ENCODE results near the gene U2AF2.

The U2AF2 gene

DNA sequence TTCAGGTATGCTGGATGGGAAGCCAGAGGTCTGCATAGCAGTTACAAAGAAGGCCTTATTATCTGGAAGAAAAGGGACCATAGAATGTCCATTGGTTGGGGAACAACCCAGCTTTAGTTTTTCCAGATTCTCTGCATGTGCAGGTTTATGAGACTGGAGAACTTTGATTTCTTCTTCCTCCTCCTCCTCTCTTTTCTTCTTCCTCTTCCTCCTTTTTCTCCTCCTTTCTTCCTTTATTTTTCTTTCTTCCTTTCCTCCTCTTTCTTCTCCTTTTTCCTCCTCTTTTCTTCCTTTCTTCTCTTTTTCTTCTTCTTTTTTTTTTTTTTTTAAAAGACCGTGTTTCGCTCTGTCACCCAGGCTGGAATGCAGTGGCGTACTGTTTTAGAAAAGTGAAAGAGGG, 51.1 kb downstream of the U2AF2 start:
- Histone ChIP-seq H2AFZ (ENCODE audit: low read length) (no peak overlapping the region), H3K4me3 (ENCODE audit: low read depth, low read length, poor library complexity, severe bottlenecking) (no peak overlapping the region), H3K9ac (ENCODE audit: low read length) (no peak overlapping the region), H3K9me2 (ENCODE audit: low read depth, low read length) (no peaks in the 10 kb centered on the region), H3K27me3 (ENCODE audit: insufficient read depth, low read length) (no peaks in the 10 kb centered on the region), H3K27ac (ENCODE audit: low read depth, low read length, poor library complexity, severe bottlenecking) (no peak overlapping the region), H3K9me3 (ENCODE audit: low read length) (no peaks in the 10 kb centered on the region), H4K20me1 (ENCODE audit: insufficient read depth, low read length) (no peaks in the 10 kb centered on the region), H3F3A (ENCODE audit: insufficient read depth, low read length) (no peaks in the 10 kb centered on the region), H3K36me3 (ENCODE audit: insufficient read depth, low read length) (peaks cover 19% of the 10 kb centered on the region), H3K4me1 (ENCODE audit: insufficient read depth, low read length, severe bottlenecking) (no peaks in the 10 kb centered on the region), H3K79me2 (ENCODE audit: insufficient read depth, low read length) (no peaks in the 10 kb centered on the region), H3K4me2 (ENCODE audit: low read length) (no peak overlapping the region)
- TF ChIP-seq, protein P1, sequence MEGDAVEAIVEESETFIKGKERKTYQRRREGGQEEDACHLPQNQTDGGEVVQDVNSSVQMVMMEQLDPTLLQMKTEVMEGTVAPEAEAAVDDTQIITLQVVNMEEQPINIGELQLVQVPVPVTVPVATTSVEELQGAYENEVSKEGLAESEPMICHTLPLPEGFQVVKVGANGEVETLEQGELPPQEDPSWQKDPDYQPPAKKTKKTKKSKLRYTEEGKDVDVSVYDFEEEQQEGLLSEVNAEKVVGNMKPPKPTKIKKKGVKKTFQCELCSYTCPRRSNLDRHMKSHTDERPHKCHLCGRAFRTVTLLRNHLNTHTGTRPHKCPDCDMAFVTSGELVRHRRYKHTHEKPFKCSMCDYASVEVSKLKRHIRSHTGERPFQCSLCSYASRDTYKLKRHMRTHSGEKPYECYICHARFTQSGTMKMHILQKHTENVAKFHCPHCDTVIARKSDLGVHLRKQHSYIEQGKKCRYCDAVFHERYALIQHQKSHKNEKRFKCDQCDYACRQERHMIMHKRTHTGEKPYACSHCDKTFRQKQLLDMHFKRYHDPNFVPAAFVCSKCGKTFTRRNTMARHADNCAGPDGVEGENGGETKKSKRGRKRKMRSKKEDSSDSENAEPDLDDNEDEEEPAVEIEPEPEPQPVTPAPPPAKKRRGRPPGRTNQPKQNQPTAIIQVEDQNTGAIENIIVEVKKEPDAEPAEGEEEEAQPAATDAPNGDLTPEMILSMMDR (IDR thresholded peaks at IDR 0.05; ENCODE audit: low read length) = no peak
- TF ChIP-seq EZH2 (IDR thresholded peaks at IDR 0.05; ENCODE audit: borderline replicate concordance, low read length) = no peak

DNA sequence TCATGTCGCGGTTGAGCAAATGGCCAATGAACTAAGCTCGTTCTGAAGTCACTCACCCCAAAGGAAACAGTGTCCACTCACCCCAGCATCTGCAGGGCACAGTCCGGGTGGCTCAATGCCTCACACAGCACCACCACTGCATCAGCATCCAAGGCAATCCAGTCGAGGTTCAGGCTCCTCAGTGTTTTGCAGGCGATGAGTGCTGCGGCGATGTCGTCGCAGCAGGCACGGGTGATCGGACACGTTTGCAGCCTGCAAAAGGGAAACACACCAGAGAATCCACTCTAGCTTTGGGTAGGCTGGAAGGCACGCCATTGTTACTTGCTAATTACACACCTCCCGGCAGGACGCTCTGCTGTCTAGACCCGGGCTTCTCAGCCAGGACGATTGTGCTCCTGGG, 56.9 kb downstream of the U2AF2 start:
- no peaks in the 10 kb centered on the region for H3K4me1 ChIP-seq (ENCODE audit: insufficient read depth, low read length, severe bottlenecking)
- no peak for TF ChIP-seq EZH2 (IDR thresholded peaks at IDR 0.05; ENCODE audit: borderline replicate concordance, low read length)
- TF ChIP-seq, protein P1 (IDR thresholded peaks at IDR 0.05; ENCODE audit: low read length) = no peak
- no peaks in the 10 kb centered on the region for H3K9me3 ChIP-seq (ENCODE audit: low read length)

DNA sequence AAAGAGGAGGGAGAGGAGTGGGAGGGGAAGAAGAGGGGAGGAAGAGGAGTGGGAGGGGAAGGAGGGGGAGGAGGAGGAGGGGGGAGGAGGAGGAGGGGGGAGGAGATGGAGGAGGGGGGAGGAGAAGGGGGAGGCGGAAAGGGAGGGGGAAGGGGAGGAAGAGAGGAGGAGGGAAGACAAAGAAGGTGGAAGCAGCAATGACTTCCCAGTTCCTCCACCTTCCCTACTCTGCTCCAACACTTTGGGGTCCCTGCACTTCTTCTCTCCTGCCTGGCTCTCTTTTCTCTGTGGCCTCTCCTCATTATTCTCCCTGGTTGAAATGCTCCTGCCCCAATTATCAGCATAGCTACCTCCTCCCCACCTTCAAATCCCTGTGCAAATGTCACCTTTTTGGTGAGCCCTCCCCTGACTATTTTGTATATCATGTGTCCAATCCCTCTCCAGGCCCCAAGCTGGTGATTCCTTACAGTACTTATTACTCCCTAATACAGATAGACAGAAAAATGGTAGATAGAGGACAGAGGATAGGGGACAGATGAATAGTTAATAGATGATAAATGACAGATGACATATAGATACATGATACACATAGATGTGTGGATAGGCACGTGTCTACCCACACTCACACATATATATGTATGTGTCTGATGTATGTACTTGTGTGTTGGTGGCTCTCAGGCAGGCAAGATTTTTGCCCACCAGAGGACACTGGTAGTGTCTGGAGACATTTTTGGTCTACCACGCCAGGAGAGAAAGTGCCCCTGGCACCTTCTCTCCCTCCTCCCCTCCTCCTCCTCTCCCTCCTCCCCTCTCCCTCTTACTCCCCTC, 58.2 kb downstream of the U2AF2 start:
- no peaks in the 10 kb centered on the region for H3K9me3 ChIP-seq (ENCODE audit: low read length)

More for the DNA sequence above, 56.9 kb downstream of the U2AF2 start:
- no peaks in the 10 kb centered on the region; the same call in 1 of the 2 replicates for H3K27me3 ChIP-seq (ENCODE audit: insufficient read depth, low read length)
- H3K9me2 ChIP-seq (ENCODE audit: low read depth, low read length) = no peaks in the 10 kb centered on the region
- H3K4me3 ChIP-seq (ENCODE audit: low read depth, low read length, poor library complexity, severe bottlenecking) = no peak overlapping the region
- H3F3A ChIP-seq (ENCODE audit: insufficient read depth, low read length) = no peaks in the 10 kb centered on the region
- no peaks in the 10 kb centered on the region for H3K79me2 ChIP-seq (ENCODE audit: insufficient read depth, low read length)
- H3K36me3 ChIP-seq (ENCODE audit: insufficient read depth, low read length) = no peaks in the 10 kb centered on the region
- no peak overlapping the region for H2AFZ ChIP-seq (ENCODE audit: low read length)
- no peak overlapping the region for H3K27ac ChIP-seq (ENCODE audit: low read depth, low read length, poor library complexity, severe bottlenecking)
- H3K4me2 ChIP-seq (ENCODE audit: low read length) = no peak overlapping the region
- no peak overlapping the region for H3K9ac ChIP-seq (ENCODE audit: low read length)
- H4K20me1 ChIP-seq (ENCODE audit: insufficient read depth, low read length) = no peaks in the 10 kb centered on the region

More for the DNA sequence above, 58.2 kb downstream of the U2AF2 start:
- H3K9ac ChIP-seq (ENCODE audit: low read length) = no peak overlapping the region
- H3K4me2 ChIP-seq (ENCODE audit: low read length) = no peak overlapping the region
- H4K20me1 ChIP-seq (ENCODE audit: insufficient read depth, low read length) = no peaks in the 10 kb centered on the region
- no peaks in the 10 kb centered on the region for H3K79me2 ChIP-seq (ENCODE audit: insufficient read depth, low read length)
- H3K27ac ChIP-seq (ENCODE audit: low read depth, low read length, poor library complexity, severe bottlenecking) = no peak overlapping the region
- no peak overlapping the region for H2AFZ ChIP-seq (ENCODE audit: low read length)
- H3K4me3 ChIP-seq (ENCODE audit: low read depth, low read length, poor library complexity, severe bottlenecking) = no peak overlapping the region
- no peaks in the 10 kb centered on the region for H3K9me2 ChIP-seq (ENCODE audit: low read depth, low read length)
- no peaks in the 10 kb centered on the region; the same call in 1 of the 2 replicates for H3K27me3 ChIP-seq (ENCODE audit: insufficient read depth, low read length)
- no peaks in the 10 kb centered on the region for H3K4me1 ChIP-seq (ENCODE audit: insufficient read depth, low read length, severe bottlenecking)
- no peaks in the 10 kb centered on the region for H3K36me3 ChIP-seq (ENCODE audit: insufficient read depth, low read length)
- no peaks in the 10 kb centered on the region for H3F3A ChIP-seq (ENCODE audit: insufficient read depth, low read length)
- TF ChIP-seq EZH2 (IDR thresholded peaks at IDR 0.05; ENCODE audit: borderline replicate concordance, low read length) = no peak
- TF ChIP-seq, protein P1 (IDR thresholded peaks at IDR 0.05; ENCODE audit: low read length) = no peak
